NCI-H82 (cell line): Measurements from ENCODE around the gene KIAA1671.

ENCODE experiments used
- DNase-seq: peaks from one replicate; lab custom pipeline; 2025; lab: John Stamatoyannopoulos, UW

KIAA1671 gene

GRCh38 chr22:25146307-25146706 is 193.8 kb downstream of the KIAA1671 start:
- no peak for DNase-seq

GRCh38 chr22:25146906-25147641 is 194.6 kb downstream of the KIAA1671 start:
- DNase-seq: no peak

GRCh38 chr22:25147642-25147928 is 195.1 kb downstream of the KIAA1671 start:
- DNase-seq: no peak

- no peak for DNase-seq
Observed at GRCh38 chr22:25148149-25148691, 195.7 kb downstream of the KIAA1671 start.

- no peak for DNase-seq
Observed at GRCh38 chr22:25149014-25149413, 196.5 kb downstream of the KIAA1671 start.

- peak; percentile 4 for DNase-seq
Observed at GRCh38 chr22:25153961-25154666, 201.6 kb downstream of the KIAA1671 start.

- DNase-seq: no peak
Observed at GRCh38 chr22:25154667-25154999, 202.1 kb downstream of the KIAA1671 start.

GRCh38 chr22:25156736-25157135 is 204.2 kb downstream of the KIAA1671 start:
- DNase-seq: no peak

- DNase-seq: no peak
Observed at GRCh38 chr22:25159028-25159427, 206.5 kb downstream of the KIAA1671 start.

- DNase-seq: no peak
Observed at GRCh38 chr22:25160120-25160996, 207.8 kb downstream of the KIAA1671 start.

GRCh38 chr22:25161017-25161915 is 208.8 kb downstream of the KIAA1671 start:
- DNase-seq: no peak

GRCh38 chr22:25161916-25162530 is 209.5 kb downstream of the KIAA1671 start:
- no peak for DNase-seq

- DNase-seq: no peak
Observed at GRCh38 chr22:25162561-25162960, 210.0 kb downstream of the KIAA1671 start.

- DNase-seq: no peak
Observed at GRCh38 chr22:25165785-25166184, 213.3 kb downstream of the KIAA1671 start.

GRCh38 chr22:25166266-25167040 is 213.9 kb downstream of the KIAA1671 start:
- no peak for DNase-seq

GRCh38 chr22:25167082-25167481 is 214.6 kb downstream of the KIAA1671 start:
- no peak for DNase-seq

GRCh38 chr22:25167834-25168601 is 215.5 kb downstream of the KIAA1671 start:
- DNase-seq: no peak

GRCh38 chr22:25169278-25170031 is 216.9 kb downstream of the KIAA1671 start:
- DNase-seq: no peak
